Gastrocnemius medialis (tissue), 4 donors: Measurements from ENCODE around the gene IST1.

Source experiments
- POLR2A ChIP-seq, 2 donors: fragments of 450-650 bp; IDR thresholded peaks; one replicate each; pipeline ENCODE4 v1.6.1; 2017; ENCODE audit warnings: antibody characterized with exemption in 2 of 2, mild to moderate bottlenecking in 2 of 2, moderate library complexity in 2 of 2
- TF ChIP-seq, protein P1 (sequence below), 5 experiments: fragments of 450-650 bp in 3 of 5; fragments of 200-600 bp in 2 of 5; sonication (generic) in 2 of 5; IDR thresholded peaks in 4 of 5; conservative IDR thresholded peaks in 1 of 5; 1 replicate in 4 of 5; 2 replicates in 1 of 5; pipeline ENCODE4 v1.5.1; 2016 to 2019; ENCODE audit warnings: antibody characterized with exemption in 5 of 5, mild to moderate bottlenecking in 3 of 5, moderate library complexity in 3 of 5

DNA sequence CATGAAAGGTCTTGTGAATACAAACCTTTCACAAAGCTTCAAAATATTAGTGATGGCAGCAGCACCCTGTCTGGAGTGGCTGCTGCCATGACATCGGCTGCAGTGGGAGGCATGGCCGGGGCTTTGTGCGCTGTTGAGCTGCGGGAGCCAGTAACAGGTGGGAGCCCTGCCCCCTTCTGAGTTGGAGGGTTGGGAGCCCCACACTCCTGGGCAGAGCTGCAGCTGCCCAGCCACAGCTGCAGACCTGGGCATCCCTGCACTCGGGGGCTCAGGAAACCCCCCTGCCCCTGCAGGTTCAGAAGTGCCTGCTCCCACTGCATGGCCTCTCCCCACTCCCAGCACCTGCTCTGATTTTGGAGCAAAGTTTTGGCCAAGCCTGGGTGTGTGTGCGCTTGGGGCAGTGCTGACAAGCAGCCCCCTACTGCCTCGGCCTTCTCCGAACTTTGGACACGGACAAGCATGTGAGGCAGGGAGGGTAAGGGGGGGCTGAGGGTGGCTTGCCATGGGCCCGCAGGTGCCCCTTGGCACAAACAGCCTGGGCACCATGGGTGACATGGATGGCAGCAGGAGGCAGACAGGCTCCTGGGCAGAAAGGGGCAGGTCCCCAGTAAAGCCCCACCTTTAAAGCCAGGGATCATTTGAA lies 42.7 kb downstream of the IST1 start:
- TF ChIP-seq, protein P1, sequence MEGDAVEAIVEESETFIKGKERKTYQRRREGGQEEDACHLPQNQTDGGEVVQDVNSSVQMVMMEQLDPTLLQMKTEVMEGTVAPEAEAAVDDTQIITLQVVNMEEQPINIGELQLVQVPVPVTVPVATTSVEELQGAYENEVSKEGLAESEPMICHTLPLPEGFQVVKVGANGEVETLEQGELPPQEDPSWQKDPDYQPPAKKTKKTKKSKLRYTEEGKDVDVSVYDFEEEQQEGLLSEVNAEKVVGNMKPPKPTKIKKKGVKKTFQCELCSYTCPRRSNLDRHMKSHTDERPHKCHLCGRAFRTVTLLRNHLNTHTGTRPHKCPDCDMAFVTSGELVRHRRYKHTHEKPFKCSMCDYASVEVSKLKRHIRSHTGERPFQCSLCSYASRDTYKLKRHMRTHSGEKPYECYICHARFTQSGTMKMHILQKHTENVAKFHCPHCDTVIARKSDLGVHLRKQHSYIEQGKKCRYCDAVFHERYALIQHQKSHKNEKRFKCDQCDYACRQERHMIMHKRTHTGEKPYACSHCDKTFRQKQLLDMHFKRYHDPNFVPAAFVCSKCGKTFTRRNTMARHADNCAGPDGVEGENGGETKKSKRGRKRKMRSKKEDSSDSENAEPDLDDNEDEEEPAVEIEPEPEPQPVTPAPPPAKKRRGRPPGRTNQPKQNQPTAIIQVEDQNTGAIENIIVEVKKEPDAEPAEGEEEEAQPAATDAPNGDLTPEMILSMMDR (IDR thresholded peaks at IDR 0.05 in 4 of 5, conservative IDR thresholded peaks at IDR 0.05 in 1 of 5) = no peak
- TF ChIP-seq POLR2A (IDR thresholded peaks at IDR 0.05) = no peak
